SK-N-SH (cell line): ENCODE data around the gene SUSD3. TPM values are rescaled to one million over a fixed set of nuclear protein-coding genes. Genes with fewer than 3 reads are reported as not detected.

Experiments used
- CTCF ChIA-PET: fragments of 300-600, 350-600 bp; formaldehyde crosslinking; extraction: SDS; loops from one replicate; lab custom pipeline; 2021; lab: Yijun Ruan, JAX
- POLR2A ChIA-PET: fragments of 350-600 bp; sonication (Branson Sonifier 250); formaldehyde crosslinking; extraction: SDS; loops from one replicate; lab custom pipeline; 2020; ENCODE audit warnings: antibody characterized with exemption, inconsistent platforms; lab: Yijun Ruan, JAX
- DNase-seq: peaks from one replicate; pipeline ENCODE4 v3.0.0; 2012
- H2AFZ ChIP-seq: fragments of 200-600 bp; sonication (generic); 2 replicates; pipeline ENCODE4 v1.8.1; 2016; ENCODE audit warnings: antibody characterized with exemption, mild to moderate bottlenecking, low read depth
- H3F3A ChIP-seq: fragments of 200-600 bp; sonication (generic); replicated peaks from 2 replicates; pipeline ENCODE3; 2016; ENCODE audit warnings: antibody characterized with exemption, mild to moderate bottlenecking; ENCODE audit not compliant: insufficient read depth
- H3K27ac ChIP-seq, 2 experiments: fragments of 200-500 bp in 1 of 2; fragments of 200-600 bp in 1 of 2; sonication (Bioruptor generic) in 1 of 2; sonication (generic), shearing (Covaris generic) in 1 of 2; 2 replicates each; pipeline versions ENCODE4 v1.5.1 to v1.6.1; 2014 to 2016; ENCODE audit warnings: low read depth in 2 of 2, inconsistent platforms in 1 of 2, low read length in 1 of 2, mild to moderate bottlenecking in 1 of 2, mixed read lengths in 1 of 2
- H3K27me3 ChIP-seq: fragments of 200-600 bp; sonication (generic), shearing (Covaris generic); 2 replicates; pipeline ENCODE4 v1.6.1; 2016; ENCODE audit warnings: mixed run types; ENCODE audit not compliant: insufficient read depth
- H3K36me3 ChIP-seq, 2 experiments: fragments of 200-500 bp in 1 of 2; fragments of 200-600 bp in 1 of 2; sonication (Bioruptor generic) in 1 of 2; sonication (generic) in 1 of 2; replicated peaks in 1 of 2; 2 replicates each; pipeline versions ENCODE3 to v1.5.1; 2014 to 2016; ENCODE audit warnings: low read length in 1 of 2, mild to moderate bottlenecking in 1 of 2; ENCODE audit not compliant: insufficient read depth in 2 of 2, control insufficient read depth in 1 of 2
- H3K4me1 ChIP-seq, 2 experiments: fragments of 200-500 bp in 1 of 2; fragments of 200-600 bp in 1 of 2; sonication (Bioruptor generic) in 1 of 2; sonication (generic), shearing (Covaris generic) in 1 of 2; 2 replicates each; pipeline versions ENCODE4 v1.5.1 to v1.6.1; 2014 to 2016; ENCODE audit warnings: low read depth in 1 of 2, low read length in 1 of 2, mixed run types in 1 of 2; ENCODE audit not compliant: insufficient read depth in 2 of 2, control insufficient read depth in 1 of 2
- H3K4me2 ChIP-seq: fragments of 200-600 bp; sonication (generic), shearing (Covaris generic); 2 replicates; pipeline ENCODE4 v1.6.1; 2017; ENCODE audit warnings: mixed run types
- H3K4me3 ChIP-seq, 2 experiments: fragments of 200-500 bp in 1 of 2; fragments of 200-600 bp in 1 of 2; sonication (Bioruptor generic) in 1 of 2; sonication (generic), shearing (Covaris generic) in 1 of 2; 2 replicates each; pipeline versions ENCODE4 v1.5.1 to v1.8.1; 2014 to 2016; ENCODE audit warnings: low read depth in 2 of 2, inconsistent platforms in 1 of 2, low read length in 1 of 2, mild to moderate bottlenecking in 1 of 2, mixed read lengths in 1 of 2, moderate library complexity in 1 of 2
- H3K79me2 ChIP-seq: fragments of 200-600 bp; sonication (generic); 2 replicates; pipeline ENCODE4 v1.8.1; 2017; ENCODE audit warnings: mild to moderate bottlenecking; ENCODE audit not compliant: insufficient read depth
- H3K9ac ChIP-seq: fragments of 200-600 bp; sonication (generic); 2 replicates; pipeline ENCODE4 v1.6.1; 2017; ENCODE audit warnings: mixed run types
- H3K9me2 ChIP-seq: fragments of 200-600 bp; sonication (generic); 2 replicates; pipeline ENCODE4 v1.6.1; 2017; ENCODE audit warnings: mixed run types
- H3K9me3 ChIP-seq: fragments of 200-600 bp; sonication (generic); 2 replicates; pipeline ENCODE4 v1.6.1; 2017; ENCODE audit warnings: mixed run types, mild to moderate bottlenecking, moderate library complexity
- H4K20me1 ChIP-seq: fragments of 200-600 bp; sonication (generic); 2 replicates; pipeline ENCODE4 v1.6.1; 2017; ENCODE audit warnings: mild to moderate bottlenecking, mixed run types; ENCODE audit not compliant: insufficient read depth
- ELF1 ChIP-seq: IDR thresholded peaks from 2 replicates; pipeline ENCODE4 v1.4.0; 2012
- FOXJ3 ChIP-seq: sonication (generic); formaldehyde crosslinking; IDR thresholded peaks from 2 replicates; pipeline ENCODE4 v1.5.1; 2020; ENCODE audit warnings: mild to moderate bottlenecking, missing genetic modification reagents
- JUND ChIP-seq: IDR thresholded peaks from 2 replicates; pipeline ENCODE4 v1.4.0; 2012
- MXI1 ChIP-seq: IDR thresholded peaks from 2 replicates; pipeline ENCODE4 v1.6.1; 2012; ENCODE audit warnings: mild to moderate bottlenecking, low read depth, low read length, improper control_type of control experiment
- NRF1 ChIP-seq: IDR thresholded peaks from 2 replicates; pipeline ENCODE4 v1.6.1; 2012; ENCODE audit warnings: low read depth, mild to moderate bottlenecking, low read length
- PBX3 ChIP-seq: IDR thresholded peaks from 2 replicates; pipeline ENCODE4; 2012
- POLR2AphosphoS5 ChIP-seq: IDR thresholded peaks from 2 replicates; pipeline ENCODE4 v1.6.1; 2012; ENCODE audit warnings: low read depth, low read length
- RAD21 ChIP-seq: IDR thresholded peaks from 2 replicates; pipeline ENCODE4 v1.6.1; 2012; ENCODE audit warnings: mild to moderate bottlenecking, low read length
- RFX5 ChIP-seq: IDR thresholded peaks from 2 replicates; pipeline ENCODE4 v1.6.1; 2012; ENCODE audit warnings: mild to moderate bottlenecking, improper control_type of control experiment, low read length
- RXRA ChIP-seq: IDR thresholded peaks from 2 replicates; pipeline ENCODE4 v1.4.0; 2012; ENCODE audit warnings: low read depth, mild to moderate bottlenecking, borderline replicate concordance
- SIN3A ChIP-seq: IDR thresholded peaks from 2 replicates; pipeline ENCODE4 v1.6.1; 2012; ENCODE audit warnings: low read depth, mild to moderate bottlenecking, low read length, moderate library complexity, borderline replicate concordance
- TAF1 ChIP-seq: IDR thresholded peaks from 2 replicates; pipeline ENCODE4 v1.6.1; 2012; ENCODE audit warnings: low read depth, mild to moderate bottlenecking, low read length, moderate library complexity, borderline replicate concordance
- USF2 ChIP-seq: fragments of 150-350 bp; IDR thresholded peaks from 2 replicates; pipeline ENCODE4 v1.6.1; 2017; ENCODE audit warnings: antibody characterized with exemption, low read length, low read depth, borderline replicate concordance
- YY1 ChIP-seq: IDR thresholded peaks from 2 replicates; pipeline ENCODE4 v1.4.0; 2012; ENCODE audit warnings: low read depth, mild to moderate bottlenecking
- WGBS: methylation state at CpG from one replicate; pipeline ENCODE4 v1.1.6; 2017; ENCODE audit warnings: low lambda C conversion rate; 5-methylcytosine and 5-hydroxymethylcytosine counted together
- polyA plus RNA-seq, 3 experiments: library from polyadenylated mRNA; depleted of rRNA; stranded (reverse); fragments of >200 nt; gene quantifications; 2 replicates each; pipeline ENCODE4 v1.2.3, GENCODE V29; 2012
- TF ChIP-seq, protein P1 (sequence below): fragments of 150-350 bp; IDR thresholded peaks from 2 replicates; pipeline ENCODE4 v1.6.1; 2016; ENCODE audit warnings: mild to moderate bottlenecking, low read depth, low read length
- TF ChIP-seq, protein P2 (sequence below): IDR thresholded peaks from 2 replicates; pipeline ENCODE4 v1.4.0; 2012; ENCODE audit warnings: low read depth, borderline replicate concordance
- TF ChIP-seq, protein P3 (sequence below): fragments of 200-600 bp; sonication (generic); IDR thresholded peaks from 2 replicates; pipeline ENCODE4 v1.6.1; 2017; ENCODE audit warnings: antibody characterized with exemption, mild to moderate bottlenecking, moderate library complexity
- TF ChIP-seq, protein P4 (sequence below): IDR thresholded peaks from 2 replicates; pipeline ENCODE4 v1.4.0; 2012; ENCODE audit warnings: low read depth, borderline replicate concordance
- TF ChIP-seq, protein P5 (sequence below): IDR thresholded peaks from 2 replicates; pipeline ENCODE4 v1.4.0; 2012; ENCODE audit warnings: low read depth

Gene SUSD3
- polyA plus RNA-seq, 1 of the 3 experiments (the other 2 are of a cell fraction): 0.49 TPM

DNA sequence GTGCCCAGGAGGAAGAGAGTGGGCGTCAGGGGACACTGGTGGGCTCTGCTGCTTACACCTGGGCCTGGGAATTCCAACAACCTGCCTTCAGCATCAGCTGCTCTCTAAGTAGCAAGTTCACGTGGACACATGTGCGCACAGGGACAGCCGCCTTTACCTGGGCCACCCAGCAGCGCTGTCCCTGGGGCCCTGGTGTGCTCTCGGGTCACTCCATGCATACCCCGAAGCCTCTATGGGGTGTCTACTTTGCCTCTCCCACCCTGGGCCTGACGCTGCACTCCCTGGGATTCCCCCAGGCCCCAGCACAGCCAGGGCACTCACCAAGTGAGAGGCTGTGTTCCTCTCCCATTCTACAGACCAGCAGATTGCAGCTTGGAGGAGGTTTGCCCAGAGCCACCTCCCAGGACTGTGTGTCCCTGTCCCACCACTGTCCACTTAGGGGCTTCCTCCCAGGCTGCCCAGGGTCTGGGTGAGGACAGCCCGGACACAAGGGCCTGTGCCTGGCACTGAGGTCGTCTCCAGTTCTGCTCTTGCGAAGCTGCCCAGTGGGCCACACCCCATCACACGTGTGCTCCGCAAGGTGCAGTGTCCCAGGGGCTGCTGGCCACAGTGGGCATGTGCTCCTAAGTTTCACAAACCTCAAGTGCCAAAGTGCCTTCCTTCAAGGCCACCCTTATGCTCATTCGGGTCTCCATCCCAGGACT is 69.7 kb downstream of the SUSD3 start:
- DNase-seq: no peak
- no peak for TF ChIP-seq RXRA
- TF ChIP-seq, protein P1, sequence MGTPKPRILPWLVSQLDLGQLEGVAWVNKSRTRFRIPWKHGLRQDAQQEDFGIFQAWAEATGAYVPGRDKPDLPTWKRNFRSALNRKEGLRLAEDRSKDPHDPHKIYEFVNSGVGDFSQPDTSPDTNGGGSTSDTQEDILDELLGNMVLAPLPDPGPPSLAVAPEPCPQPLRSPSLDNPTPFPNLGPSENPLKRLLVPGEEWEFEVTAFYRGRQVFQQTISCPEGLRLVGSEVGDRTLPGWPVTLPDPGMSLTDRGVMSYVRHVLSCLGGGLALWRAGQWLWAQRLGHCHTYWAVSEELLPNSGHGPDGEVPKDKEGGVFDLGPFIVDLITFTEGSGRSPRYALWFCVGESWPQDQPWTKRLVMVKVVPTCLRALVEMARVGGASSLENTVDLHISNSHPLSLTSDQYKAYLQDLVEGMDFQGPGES: no peak
- TF ChIP-seq SIN3A: no peak
- no peak for TF ChIP-seq RAD21
- TF ChIP-seq, protein P2, sequence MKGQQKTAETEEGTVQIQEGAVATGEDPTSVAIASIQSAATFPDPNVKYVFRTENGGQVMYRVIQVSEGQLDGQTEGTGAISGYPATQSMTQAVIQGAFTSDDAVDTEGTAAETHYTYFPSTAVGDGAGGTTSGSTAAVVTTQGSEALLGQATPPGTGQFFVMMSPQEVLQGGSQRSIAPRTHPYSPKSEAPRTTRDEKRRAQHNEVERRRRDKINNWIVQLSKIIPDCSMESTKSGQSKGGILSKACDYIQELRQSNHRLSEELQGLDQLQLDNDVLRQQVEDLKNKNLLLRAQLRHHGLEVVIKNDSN: no peak
- no peak for TF ChIP-seq POLR2AphosphoS5
- no peak for TF ChIP-seq MXI1
- no peak for TF ChIP-seq TAF1
- TF ChIP-seq JUND: no peak
- no peak for TF ChIP-seq USF2
- no peak for TF ChIP-seq NRF1
- TF ChIP-seq, protein P3, sequence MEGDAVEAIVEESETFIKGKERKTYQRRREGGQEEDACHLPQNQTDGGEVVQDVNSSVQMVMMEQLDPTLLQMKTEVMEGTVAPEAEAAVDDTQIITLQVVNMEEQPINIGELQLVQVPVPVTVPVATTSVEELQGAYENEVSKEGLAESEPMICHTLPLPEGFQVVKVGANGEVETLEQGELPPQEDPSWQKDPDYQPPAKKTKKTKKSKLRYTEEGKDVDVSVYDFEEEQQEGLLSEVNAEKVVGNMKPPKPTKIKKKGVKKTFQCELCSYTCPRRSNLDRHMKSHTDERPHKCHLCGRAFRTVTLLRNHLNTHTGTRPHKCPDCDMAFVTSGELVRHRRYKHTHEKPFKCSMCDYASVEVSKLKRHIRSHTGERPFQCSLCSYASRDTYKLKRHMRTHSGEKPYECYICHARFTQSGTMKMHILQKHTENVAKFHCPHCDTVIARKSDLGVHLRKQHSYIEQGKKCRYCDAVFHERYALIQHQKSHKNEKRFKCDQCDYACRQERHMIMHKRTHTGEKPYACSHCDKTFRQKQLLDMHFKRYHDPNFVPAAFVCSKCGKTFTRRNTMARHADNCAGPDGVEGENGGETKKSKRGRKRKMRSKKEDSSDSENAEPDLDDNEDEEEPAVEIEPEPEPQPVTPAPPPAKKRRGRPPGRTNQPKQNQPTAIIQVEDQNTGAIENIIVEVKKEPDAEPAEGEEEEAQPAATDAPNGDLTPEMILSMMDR: no peak
- TF ChIP-seq, protein P4, sequence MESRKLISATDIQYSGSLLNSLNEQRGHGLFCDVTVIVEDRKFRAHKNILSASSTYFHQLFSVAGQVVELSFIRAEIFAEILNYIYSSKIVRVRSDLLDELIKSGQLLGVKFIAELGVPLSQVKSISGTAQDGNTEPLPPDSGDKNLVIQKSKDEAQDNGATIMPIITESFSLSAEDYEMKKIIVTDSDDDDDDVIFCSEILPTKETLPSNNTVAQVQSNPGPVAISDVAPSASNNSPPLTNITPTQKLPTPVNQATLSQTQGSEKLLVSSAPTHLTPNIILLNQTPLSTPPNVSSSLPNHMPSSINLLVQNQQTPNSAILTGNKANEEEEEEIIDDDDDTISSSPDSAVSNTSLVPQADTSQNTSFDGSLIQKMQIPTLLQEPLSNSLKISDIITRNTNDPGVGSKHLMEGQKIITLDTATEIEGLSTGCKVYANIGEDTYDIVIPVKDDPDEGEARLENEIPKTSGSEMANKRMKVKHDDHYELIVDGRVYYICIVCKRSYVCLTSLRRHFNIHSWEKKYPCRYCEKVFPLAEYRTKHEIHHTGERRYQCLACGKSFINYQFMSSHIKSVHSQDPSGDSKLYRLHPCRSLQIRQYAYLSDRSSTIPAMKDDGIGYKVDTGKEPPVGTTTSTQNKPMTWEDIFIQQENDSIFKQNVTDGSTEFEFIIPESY: no peak
- no peak for TF ChIP-seq FOXJ3 (CRISPR knock-in tag)
- no peak for TF ChIP-seq RFX5
- TF ChIP-seq ELF1: no peak
- TF ChIP-seq, protein P5, sequence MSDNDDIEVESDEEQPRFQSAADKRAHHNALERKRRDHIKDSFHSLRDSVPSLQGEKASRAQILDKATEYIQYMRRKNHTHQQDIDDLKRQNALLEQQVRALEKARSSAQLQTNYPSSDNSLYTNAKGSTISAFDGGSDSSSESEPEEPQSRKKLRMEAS: no peak
- no peak for TF ChIP-seq PBX3
- no peak for TF ChIP-seq YY1
- WGBS: 97% methylated on average over 6 of the region's 14 CpGs
- H3K36me3 ChIP-seq: peaks cover 0 to 9% of the 10 kb centered on the region in 2 experiments
- H3F3A ChIP-seq: peaks cover 2% of the 10 kb centered on the region
- no peaks in the 10 kb centered on the region for H3K9me3 ChIP-seq
- H4K20me1 ChIP-seq: 0 out of 2 replicates have a peak, but pooled peaks cover 7% of the 10 kb centered on the region
- no peak overlapping the region; a peak in 1 of 4 replicates for H3K27ac ChIP-seq
- POLR2A ChIA-PET: no interaction called here
- H3K79me2 ChIP-seq: peaks cover 19% of the 10 kb centered on the region; the same call in 1 of the 2 replicates
- CTCF ChIA-PET: interaction anchor here (1.5 to 5.2 kb wide), 2 partner anchors 9 to 19 kb away, joined by 7 to 31 read pairs; no protein-coding TSS in a partner anchor
- no peak overlapping the region for H3K9ac ChIP-seq
- H2AFZ ChIP-seq: no peak overlapping the region
- no peaks in the 10 kb centered on the region for H3K9me2 ChIP-seq
- peaks cover 6 to 64% of the 10 kb centered on the region in 2 experiments; a peak in 3 of 4 replicates for H3K4me1 ChIP-seq
- no peak overlapping the region for H3K4me3 ChIP-seq
- no peaks in the 10 kb centered on the region for H3K27me3 ChIP-seq
- no peak overlapping the region for H3K4me2 ChIP-seq
